GM18907 (cell line): ENCODE results near the gene DLX6.

ENCODE experiments used
- ATAC-seq: cut with Tn5 transposase; IDR thresholded peaks from one replicate; pipeline ENCODE4 v1.9.1; 2021; ENCODE audit warnings: mild to moderate bottlenecking, moderate library complexity; ENCODE audit not compliant: unreplicated experiment

Gene DLX6

DNA sequence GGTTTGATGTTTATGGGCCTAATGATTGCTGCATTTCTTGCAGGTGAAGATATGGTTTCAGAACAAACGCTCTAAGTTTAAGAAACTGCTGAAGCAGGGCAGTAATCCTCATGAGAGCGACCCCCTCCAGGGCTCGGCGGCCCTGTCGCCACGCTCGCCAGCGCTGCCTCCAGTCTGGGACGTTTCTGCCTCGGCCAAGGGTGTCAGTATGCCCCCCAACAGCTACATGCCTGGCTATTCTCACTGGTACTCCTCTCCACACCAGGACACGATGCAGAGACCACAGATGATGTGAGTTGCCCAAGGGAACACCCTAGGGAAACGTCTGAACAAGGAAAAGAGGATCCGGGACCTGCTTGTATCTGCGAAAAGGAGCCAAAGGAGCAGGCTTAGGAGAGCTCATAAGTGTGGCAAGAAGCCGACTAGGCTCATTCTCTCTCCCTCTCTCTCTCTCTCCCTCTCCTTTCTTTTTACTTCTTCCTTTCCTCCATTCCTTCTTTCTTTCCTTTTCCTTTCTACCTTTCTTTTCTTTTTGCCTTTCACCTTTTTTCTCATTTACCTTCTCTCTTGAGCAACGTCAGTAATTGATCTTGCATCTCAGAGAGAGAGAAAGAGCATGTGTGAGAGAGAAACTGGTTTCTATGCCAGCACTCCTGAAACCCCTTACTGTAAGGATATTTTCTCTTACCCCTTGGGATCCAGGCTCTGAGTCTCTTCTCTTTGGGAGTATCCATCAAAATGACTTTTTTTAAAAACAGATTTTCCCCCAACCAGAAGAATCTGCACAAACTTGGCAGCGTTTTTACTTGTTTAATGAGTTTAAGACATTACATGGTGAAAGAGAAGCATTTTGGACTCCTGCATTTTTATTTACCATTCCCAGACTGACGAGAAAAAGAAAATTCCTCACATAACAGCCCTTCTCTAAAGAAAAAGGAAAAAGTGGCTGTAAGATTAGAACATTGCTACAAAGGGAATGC is 4.7 kb downstream of the DLX6 start:
- ATAC-seq: no peak

DNA sequence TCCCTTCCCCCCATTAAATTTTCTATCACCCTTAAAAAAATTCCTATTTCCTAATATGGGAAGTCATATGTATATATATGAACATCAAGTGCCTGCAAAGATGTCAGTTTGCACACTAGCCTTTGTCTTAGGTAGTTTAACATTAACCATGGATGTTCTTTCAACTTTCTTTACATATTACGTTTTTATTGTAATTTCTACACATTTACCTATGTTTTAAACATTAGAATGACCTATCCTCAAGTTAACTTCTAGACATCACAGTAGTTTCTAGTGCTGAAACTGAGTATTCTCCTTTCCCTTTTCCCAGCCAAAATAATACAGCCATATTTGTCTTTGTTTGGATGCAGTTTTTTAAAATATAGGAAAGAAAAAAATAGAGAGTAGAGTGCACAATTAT is 5.8 kb downstream of the DLX6 start:
- ATAC-seq: no peak

DNA sequence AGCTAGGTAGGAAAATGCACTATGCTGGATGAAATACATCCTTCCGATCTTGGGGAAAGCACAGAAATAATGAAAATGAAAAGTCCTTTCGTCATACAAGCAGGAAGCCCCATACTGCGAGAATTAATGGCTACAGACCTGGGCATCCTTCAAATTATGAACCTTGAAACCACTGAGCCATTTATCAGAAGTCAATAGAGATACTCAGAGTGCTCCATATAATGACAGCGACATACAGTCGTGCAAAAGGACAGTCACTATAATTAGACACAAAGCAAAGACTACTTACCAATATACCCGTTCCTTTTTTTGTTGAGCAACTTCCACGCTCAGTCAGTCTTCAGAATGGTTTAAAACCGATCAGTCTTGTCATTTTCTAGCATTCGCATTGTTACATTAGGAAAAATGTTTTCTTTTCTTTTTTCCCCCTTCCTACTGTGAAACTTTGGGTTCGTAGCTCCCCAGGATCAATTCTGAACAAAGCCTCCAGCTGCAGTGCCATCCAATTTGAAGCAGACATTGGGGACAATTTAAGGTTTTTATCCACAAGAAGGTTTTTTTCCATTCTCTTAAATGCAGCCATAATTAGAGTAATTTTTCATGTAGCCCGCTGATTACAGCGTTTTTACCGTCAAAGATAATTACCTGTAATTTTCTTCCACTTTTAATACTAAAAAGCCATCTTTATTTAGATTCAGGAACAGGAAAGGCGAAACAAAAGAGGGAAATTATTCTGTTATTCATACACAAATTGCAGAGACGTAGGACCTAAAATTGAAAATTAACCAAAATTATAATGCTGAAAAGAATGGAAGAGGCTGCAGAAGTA is 6.4 kb downstream of the DLX6 start:
- ATAC-seq: no peak

DNA sequence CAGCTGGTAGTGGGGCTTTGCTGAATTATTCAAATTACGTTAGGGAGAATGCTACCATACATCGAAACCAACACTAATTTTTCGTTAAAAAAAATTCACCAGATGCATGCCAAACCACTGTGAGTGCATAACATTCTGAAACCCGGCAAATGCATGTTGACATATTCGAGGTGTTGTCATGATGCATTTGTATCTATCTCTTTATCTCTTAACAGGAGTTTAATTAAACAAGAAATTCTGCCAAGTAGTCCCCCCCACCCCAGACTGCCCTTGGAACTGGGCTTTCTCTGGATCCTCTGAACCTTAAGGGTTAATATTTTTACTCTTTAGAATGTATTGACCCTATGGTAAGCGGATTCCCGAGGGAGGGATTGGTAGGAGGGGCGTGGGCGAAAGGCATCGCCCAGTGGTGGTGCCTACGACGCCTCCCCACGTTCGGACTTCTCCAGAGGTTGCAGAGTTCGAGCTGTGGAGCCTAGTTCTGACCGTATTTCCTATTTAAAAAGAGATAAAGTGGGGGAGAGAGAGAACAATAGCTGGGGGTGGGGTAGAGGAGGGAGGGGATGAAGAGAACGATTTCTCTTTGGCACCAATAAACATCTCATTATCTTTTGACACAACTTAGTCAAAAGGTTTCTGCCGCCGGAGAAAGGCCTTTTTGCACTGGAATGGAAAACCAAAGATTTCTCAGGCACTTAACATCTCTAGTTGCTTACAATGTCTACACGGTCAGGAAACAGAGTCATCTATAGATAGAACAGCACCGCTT is 7.2 kb downstream of the DLX6 start:
- ATAC-seq: no peak

DNA sequence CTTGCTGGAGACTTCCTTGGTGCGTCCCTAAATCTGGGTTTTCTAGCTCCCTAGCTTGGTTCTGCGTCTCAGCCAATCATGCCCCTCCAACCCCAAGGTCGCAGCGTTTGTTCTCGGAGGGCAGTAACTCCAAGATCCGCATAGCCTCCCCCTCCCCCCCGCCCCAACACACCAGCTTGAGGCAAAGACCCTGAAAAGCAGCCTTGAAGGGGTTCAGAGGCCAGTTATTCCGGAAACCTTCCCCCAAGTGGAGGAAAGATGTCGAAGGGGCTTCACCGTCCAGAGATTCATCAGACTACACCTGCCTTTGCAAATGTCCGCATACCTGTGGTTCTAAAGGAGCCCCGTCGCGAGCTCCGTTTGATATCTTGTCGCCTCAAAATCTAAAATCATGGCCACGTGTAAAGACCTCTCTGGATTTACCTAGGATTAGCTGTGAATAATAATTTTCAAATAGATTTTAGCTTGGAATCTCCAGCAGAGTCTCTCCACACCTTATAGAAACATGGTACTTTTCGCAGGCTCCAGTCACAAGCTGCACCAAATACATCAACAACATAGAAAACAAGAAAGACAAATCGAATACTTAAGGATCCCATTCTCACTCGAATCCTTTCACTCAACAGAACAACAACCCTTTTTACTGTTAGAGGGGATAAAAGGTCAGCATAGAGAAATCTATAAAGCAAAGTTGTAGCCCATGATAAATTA is 7.9 kb downstream of the DLX6 start:
- no peak for ATAC-seq

DNA sequence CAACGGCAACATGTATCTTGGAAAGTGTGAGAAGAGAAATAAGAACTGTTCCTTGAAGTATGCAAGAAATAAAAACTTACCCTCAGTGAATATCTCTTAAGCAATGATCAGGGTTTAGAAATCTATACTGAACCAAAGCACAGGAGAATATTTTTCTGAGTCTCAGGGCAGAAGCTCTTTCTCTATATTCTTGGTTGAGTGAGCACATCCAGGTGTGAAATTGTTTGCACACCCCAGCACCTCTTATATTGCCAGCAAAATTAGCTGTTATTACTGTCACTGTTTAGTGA is 8.4 kb downstream of the DLX6 start:
- no peak for ATAC-seq

DNA sequence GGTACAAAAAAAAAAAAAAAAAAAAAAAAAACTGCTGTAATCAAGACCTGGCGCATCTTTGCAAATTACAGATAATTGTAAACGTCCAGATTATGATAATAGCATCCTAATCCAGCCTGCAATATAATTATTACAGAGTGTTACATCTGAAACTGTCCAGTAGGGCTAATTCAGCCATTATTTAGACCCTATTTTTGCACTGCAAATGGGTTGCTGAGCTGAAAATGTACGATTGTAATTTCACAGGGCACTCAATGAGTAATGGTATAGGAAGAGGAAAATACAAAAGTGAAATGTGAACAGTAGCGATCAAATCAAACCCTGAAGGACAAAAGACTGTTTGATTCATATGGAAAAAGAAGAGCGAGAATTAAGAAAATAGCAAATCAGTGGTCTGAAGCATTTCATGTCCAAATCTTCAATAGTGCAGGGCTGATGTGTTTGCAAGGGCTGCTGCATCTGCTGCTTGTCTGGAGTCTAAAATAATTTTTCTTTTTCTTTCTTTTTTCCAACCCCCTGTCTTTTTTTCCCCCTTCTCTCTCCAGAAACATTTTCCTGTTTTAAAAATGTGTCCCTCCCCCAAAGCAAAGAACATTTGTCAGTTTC is 8.9 kb downstream of the DLX6 start:
- no peak for ATAC-seq

DNA sequence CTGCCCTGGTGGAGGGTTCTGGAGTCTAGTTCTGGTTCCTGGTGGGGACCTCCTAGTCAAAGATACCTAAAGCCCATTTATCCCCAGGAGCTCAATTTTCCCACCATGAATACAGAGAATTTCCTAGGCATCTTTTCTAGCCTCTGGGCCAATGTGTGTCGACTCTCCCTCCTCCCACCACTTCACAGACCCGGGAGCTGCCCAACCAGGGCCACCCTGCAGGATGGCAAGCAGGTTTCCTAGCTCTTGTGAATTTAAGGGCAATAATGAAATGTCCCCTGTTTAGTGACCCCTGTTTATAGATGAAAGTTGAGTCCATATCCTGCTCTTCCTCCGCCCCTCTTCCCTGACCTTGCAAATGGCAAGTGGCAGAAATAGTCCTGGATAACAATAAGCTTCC is 9.9 kb downstream of the DLX6 start:
- no peak for ATAC-seq

DNA sequence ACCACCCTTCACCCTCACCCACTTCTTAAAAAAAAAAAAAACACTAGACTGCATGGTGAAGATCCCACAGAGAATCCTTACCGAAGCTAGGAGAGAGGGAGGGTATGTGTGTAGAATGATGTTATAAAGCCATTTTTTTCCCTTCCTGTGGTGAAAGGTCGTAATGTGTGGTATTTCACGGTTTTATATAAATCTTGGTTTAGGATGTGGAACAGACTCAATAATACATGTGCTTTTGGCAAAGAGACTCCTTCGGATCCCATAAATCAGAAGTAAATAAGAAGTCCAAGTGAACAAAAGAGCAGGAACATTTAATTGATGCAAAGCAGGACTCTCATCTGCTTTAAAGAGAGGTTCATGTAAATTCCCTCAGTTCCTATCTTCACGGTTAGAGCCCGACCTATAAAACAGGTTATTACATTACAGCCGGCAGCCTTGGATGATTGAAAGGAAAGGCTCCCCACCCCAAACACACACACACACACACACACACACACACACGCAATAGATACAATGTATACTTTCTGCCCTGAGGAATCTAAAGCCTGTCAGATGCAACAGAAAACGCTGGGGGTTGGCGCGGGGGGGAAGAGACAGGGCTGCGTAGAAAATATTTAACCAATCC is 10.5 kb downstream of the DLX6 start:
- ATAC-seq: no peak

DNA sequence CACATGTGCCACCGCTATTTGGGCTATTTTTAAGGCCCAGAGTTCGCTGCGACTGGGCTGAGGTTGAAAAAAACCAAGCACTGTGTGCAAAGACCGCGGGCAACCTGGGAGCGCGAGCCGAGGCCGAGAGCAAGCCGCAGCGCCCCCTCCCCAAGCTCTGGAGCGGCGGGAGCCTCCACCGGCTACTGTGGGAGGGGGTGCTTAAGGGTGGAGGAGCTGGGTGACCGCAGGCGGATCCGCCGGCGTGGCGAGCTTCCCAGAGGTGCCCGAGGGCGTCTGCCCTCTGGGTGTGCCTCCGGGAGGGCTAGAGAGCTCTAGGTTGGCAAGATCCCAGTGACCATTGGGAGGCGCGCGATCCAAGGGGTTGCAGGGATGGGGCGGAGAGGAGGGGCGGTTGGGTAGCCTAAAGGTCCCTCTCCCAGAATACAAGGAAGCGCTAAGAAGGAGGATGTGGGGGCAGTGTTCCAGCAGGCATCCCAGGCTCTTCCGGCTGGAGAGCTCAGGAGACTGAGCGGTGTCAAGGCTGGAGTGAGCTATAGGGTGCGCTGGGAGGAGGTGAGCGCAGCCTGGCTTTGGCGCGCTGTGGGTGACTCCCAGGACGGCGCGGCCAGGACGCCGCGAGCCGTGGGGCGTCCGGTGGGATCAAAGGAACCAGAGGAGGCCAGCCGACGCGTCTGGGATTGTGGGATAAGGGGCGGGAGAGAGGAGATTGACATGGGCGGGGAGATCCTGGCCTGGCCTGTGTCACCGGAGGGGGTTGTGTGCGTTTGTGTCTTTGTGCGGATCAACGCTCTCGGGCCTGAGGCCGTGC is 11.2 kb downstream of the DLX6 start:
- no peak for ATAC-seq

DNA sequence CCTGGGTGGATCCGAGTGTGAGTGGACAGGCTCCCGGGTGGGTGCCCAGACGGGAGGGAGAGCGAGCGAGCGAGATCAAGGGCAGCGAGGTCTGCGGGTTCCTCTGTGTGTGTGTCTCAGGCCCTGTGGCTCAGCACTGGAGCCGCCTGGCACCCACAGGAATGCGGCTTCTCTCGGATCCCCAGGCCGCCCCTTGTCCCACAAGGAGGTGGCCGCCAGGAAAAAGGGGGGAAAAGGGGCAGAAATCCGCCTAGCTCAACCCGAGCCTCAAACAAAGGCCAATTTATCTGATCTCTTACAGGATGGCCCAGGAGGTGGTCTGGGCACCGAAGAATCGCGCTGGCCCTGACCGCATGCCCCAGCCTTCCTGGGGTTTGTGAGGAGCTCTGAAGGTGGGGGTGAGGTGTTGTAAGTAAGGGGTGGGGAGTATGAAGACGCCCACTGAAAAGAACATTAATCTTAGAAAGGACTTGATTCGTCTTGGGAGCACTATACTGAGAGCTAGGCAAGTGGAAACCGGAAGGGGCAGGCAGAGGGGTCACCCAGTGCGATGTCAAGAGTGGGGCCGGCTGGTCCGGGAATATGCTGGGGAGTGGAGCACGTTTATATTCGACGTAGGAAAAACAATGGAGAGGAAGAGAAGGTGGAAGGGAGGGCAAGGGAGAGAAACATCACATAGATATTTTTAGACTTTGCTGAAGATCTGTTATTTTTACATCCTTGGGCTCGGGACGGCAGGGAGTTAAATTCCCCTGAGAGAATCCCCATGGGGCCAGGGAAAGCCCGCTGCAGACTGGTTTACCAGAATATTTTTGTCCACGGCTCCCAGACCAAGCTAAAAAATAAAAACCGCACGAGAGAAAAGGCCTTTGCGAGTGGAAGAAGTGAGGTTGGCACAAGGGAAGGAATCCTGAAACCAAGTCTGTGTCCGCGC is 12.1 kb downstream of the DLX6 start:
- no peak for ATAC-seq

DNA sequence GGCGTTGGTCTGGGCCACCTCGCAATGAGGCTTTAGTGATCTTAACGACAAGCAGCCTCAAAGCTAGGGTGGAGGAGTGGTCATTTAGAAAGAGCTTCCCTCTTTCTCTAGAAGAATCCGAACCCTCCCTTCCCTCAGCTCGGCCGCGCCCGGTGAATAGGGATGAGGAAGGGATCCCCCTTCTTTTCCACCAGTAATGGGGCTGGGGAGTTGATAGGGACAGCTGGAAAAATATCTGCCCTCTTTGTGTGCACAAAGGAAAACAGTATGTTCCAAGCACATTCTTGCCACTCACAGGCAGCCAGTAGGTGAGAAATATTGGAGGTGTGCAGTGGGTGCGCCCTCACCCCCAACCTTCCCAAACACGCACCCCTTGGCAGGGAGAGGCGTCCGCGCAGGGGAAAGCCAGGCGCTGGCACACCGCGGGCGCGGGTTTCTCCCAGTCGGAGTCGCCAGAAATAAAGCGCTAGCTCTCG is 12.8 kb downstream of the DLX6 start:
- no peak for ATAC-seq

DNA sequence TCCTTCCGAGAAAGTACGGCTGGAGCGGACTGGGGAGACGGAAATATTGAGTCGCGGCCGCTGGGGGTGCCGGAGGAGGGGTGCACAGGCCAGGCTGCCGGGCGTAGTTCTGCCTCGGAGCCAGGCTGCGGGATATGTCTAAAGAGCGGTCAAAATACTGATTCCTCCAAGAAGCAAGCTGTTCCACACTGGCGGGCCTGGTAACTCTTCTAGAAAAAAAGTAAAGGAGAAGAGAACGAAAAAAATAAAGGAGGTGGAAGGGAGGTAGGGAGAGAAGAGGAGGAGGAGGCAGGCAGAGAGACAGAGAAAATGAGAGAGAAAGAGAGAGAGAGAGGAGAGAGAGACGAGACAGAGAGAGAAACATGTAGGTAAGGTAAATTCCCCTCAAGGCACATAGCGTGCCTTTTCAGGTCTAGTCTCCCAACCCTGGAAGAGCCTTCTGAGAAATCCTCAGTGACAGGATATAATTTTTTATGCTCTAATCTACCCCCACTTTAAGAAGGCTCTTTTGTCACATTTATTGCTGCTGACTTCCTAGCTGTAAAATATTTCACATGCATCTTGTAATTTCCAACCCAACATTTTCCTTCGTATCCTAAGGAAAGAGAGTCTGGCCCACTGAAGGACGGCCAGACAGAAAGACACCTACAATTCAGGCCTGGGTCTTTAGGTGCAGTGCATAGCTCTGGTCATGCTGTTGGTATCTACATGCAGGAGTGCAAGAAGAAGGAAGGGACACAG is 13.6 kb downstream of the DLX6 start:
- ATAC-seq: no peak

DNA sequence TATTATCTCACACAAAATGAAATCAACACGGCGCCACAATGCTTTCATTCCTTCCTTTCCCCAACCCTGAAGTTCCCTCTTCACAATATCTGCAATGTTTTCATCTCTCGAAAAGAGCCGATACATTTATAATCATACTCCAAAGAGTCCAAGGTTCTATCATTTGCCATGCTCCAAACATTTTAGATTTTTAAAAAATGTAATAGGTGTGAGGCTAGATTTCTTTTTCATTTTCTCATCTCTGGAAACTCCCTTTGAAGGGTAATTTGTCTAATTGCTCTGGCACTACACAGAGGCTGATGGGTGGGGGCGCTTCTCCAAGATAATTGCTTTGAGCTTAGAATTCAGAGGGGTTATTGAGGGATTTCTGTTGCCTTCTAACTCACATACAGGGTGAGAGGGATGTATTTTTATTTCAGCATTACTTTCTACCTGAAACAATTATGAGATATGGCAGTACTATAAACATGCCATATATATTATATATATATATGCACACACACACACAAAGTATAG is 14.4 kb downstream of the DLX6 start:
- no peak for ATAC-seq

DNA sequence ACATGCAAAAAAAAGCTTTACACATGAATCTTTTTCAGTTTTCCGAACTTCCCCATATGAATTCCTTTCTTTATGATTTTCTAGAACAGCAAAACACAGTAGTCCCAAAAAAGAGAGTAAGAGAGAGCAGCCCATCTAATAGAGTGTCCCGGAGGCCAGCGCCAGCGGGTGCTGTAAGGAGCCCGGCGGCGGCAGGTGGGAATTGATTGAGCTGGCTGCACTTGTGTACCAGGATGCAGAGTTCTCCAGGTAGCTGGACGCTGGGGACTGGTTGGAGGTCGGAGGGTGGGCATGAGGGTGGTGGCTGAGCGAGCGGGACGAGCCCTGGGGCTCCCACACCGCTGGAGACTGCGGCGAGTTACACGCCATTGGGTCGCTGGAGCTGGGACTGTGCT is 15.2 kb downstream of the DLX6 start:
- ATAC-seq: no peak

DNA sequence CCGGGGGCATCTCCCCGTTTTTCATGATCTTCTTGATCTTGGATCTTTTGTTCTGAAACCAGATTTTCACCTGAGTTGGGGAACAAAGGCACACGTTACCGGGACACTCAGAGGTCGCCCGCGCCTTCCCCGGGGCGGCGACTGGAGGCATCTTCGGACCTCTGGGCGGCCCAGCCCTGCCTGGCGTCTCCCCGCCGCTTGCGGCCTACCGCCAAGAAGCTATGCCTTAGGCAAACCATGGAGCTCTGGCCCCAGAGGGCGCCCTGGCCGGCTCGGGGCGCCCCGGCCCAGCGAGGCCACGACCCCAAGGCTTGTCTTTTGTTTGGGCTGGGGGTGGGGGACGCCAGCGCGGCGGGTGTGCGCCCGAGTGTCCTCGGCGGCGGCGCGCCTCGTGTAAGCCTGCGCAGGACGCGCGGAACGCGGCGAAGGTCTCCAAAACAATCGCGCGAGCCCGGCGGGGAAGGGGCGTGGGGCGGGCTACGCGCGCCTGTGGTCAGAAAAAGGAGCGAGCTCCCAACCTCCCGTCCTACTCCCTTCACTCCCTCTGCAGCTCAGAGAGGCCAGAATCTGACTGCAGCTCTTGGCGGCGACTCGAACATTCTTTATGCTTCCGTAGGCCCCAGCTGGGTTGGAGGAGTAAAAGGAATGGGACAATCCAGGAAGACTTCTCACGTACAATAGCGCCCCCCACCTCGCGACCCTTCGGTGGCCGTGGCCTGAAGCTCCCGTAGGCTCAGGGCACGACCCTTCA is 15.8 kb downstream of the DLX6 start:
- ATAC-seq: no peak
